HUES64 (cell line): ENCODE measurements around the gene ZBED2.

Experiments
- H3K27ac ChIP-seq: 2 replicates; pipeline ENCODE4 v1.7.0; 2013; ENCODE audit warnings: low read depth, low read length, inconsistent platforms
- H3K27me3 ChIP-seq: 2 replicates; pipeline ENCODE4 v1.6.1; 2013; ENCODE audit warnings: mild to moderate bottlenecking, low read length; ENCODE audit not compliant: insufficient read depth
- H3K36me3 ChIP-seq: 2 replicates; pipeline ENCODE4 v1.6.1; 2013; ENCODE audit warnings: mild to moderate bottlenecking, low read length; ENCODE audit not compliant: insufficient read depth
- H3K4me1 ChIP-seq: 2 replicates; pipeline ENCODE4 v1.6.1; 2013; ENCODE audit warnings: mild to moderate bottlenecking, low read length, moderate library complexity; ENCODE audit not compliant: insufficient read depth
- H3K4me3 ChIP-seq: 2 replicates; pipeline ENCODE4 v1.5.1; 2013; ENCODE audit warnings: mild to moderate bottlenecking, low read length, moderate library complexity
- H3K9ac ChIP-seq: 2 replicates; pipeline ENCODE4 v1.6.1; 2013; ENCODE audit warnings: mild to moderate bottlenecking, low read depth, low read length
- H3K9me3 ChIP-seq: 2 replicates; pipeline ENCODE4 v1.6.1; 2013; ENCODE audit warnings: low read depth, low read length; ENCODE audit not compliant: insufficient read depth
- WGBS: fragments of 150-250, 120-280 bp; methylation state at CpG from one replicate; pipeline ENCODE4 v1.1.7; 2013; ENCODE audit warnings: missing lambda C conversion rate; 5-methylcytosine and 5-hydroxymethylcytosine counted together

Gene ZBED2

GRCh38 chr3:111604119-111604518, 9.0 kb upstream of the ZBED2 start:
- Histone ChIP-seq H3K27me3 (no peaks in the 10 kb centered on the region), H3K27ac (no peak overlapping the region), H3K9me3 (no peaks in the 10 kb centered on the region), H3K9ac (no peak overlapping the region), H3K4me1 (no peaks in the 10 kb centered on the region; the same call in 1 of the 2 replicates), H3K4me3 (no peak overlapping the region), H3K36me3 (no peaks in the 10 kb centered on the region)
- WGBS = 92% methylated on average over 2 of the region's 2 CpGs

- Histone ChIP-seq H3K4me1 (no peaks in the 10 kb centered on the region; the same call in 1 of the 2 replicates), H3K36me3 (no peaks in the 10 kb centered on the region), H3K9me3 (no peaks in the 10 kb centered on the region), H3K27me3 (no peaks in the 10 kb centered on the region), H3K27ac (no peak overlapping the region), H3K9ac (no peak overlapping the region), H3K4me3 (no peak overlapping the region)
- 90% methylated on average over 1 of the region's 1 CpG for WGBS
Observed at GRCh38 chr3:111603679-111604078, 8.5 kb upstream of the ZBED2 start.

GRCh38 chr3:111601810-111602209, 6.7 kb upstream of the ZBED2 start:
- no CpG with 5 or more reads among the region's 4 CpGs for WGBS
- Histone ChIP-seq H3K9ac (no peak overlapping the region), H3K36me3 (no peaks in the 10 kb centered on the region), H3K27me3 (no peaks in the 10 kb centered on the region), H3K27ac (no peak overlapping the region), H3K9me3 (no peaks in the 10 kb centered on the region), H3K4me3 (no peak overlapping the region), H3K4me1 (no peaks in the 10 kb centered on the region)

GRCh38 chr3:111598552-111598951, 3.4 kb upstream of the ZBED2 start:
- Histone ChIP-seq H3K9ac (no peak overlapping the region), H3K9me3 (no peaks in the 10 kb centered on the region), H3K27ac (no peak overlapping the region), H3K4me1 (no peaks in the 10 kb centered on the region), H3K4me3 (no peak overlapping the region), H3K36me3 (no peaks in the 10 kb centered on the region), H3K27me3 (no peaks in the 10 kb centered on the region)
- 88% methylated on average over 2 of the region's 2 CpGs for WGBS

- 94% methylated on average over 1 of the region's 1 CpG for WGBS
- Histone ChIP-seq H3K4me3 (no peak overlapping the region), H3K27me3 (no peaks in the 10 kb centered on the region)
Observed at GRCh38 chr3:111598139-111598538, 3.0 kb upstream of the ZBED2 start.

GRCh38 chr3:111596328-111596727, 1.2 kb upstream of the ZBED2 start:
- no peaks in the 10 kb centered on the region for H3K9me3 ChIP-seq
- 100% methylated on average over 3 of the region's 4 CpGs for WGBS
- no peak overlapping the region for H3K9ac ChIP-seq
- no peak overlapping the region for H3K27ac ChIP-seq
- H3K27me3 ChIP-seq = no peaks in the 10 kb centered on the region
- no peaks in the 10 kb centered on the region for H3K4me1 ChIP-seq
- H3K4me3 ChIP-seq = no peak overlapping the region
- H3K36me3 ChIP-seq = no peaks in the 10 kb centered on the region

More at GRCh38 chr3:111598139-111598538, 3.0 kb upstream of the ZBED2 start:
- Histone ChIP-seq H3K36me3 (no peaks in the 10 kb centered on the region), H3K4me1 (no peaks in the 10 kb centered on the region), H3K27ac (no peak overlapping the region), H3K9me3 (no peaks in the 10 kb centered on the region), H3K9ac (no peak overlapping the region)

GRCh38 chr3:111594781-111595180, 365 bp downstream of the ZBED2 start:
- no peaks in the 10 kb centered on the region for H3K36me3 ChIP-seq
- H3K4me3 ChIP-seq = no peak overlapping the region
- no peak overlapping the region for H3K27ac ChIP-seq
- H3K27me3 ChIP-seq = no peaks in the 10 kb centered on the region
- no peaks in the 10 kb centered on the region for H3K9me3 ChIP-seq
- WGBS = 0% methylated on average over 1 of the region's 1 CpG
- H3K4me1 ChIP-seq = no peaks in the 10 kb centered on the region
- H3K9ac ChIP-seq = no peak overlapping the region

GRCh38 chr3:111594205-111594604, 941 bp downstream of the ZBED2 start:
- H3K9me3 ChIP-seq = no peaks in the 10 kb centered on the region
- H3K4me1 ChIP-seq = no peaks in the 10 kb centered on the region
- H3K4me3 ChIP-seq = no peak overlapping the region
- H3K27me3 ChIP-seq = no peaks in the 10 kb centered on the region
- no peak overlapping the region for H3K27ac ChIP-seq
- H3K36me3 ChIP-seq = no peaks in the 10 kb centered on the region
- WGBS = 92% methylated on average over 1 of the region's 2 CpGs
- H3K9ac ChIP-seq = no peak overlapping the region

- Histone ChIP-seq H3K27me3 (no peaks in the 10 kb centered on the region), H3K4me3 (no peak overlapping the region), H3K36me3 (no peaks in the 10 kb centered on the region), H3K27ac (no peak overlapping the region), H3K4me1 (no peaks in the 10 kb centered on the region), H3K9me3 (no peaks in the 10 kb centered on the region), H3K9ac (no peak overlapping the region)
- WGBS = 93% methylated on average over 9 of the region's 9 CpGs
Observed at GRCh38 chr3:111593666-111594065, 1.5 kb downstream of the ZBED2 start.

GRCh38 chr3:111592936-111593335, 2.2 kb downstream of the ZBED2 start:
- Histone ChIP-seq H3K4me1 (no peaks in the 10 kb centered on the region), H3K4me3 (no peak overlapping the region), H3K36me3 (no peaks in the 10 kb centered on the region), H3K9ac (no peak overlapping the region), H3K27me3 (no peaks in the 10 kb centered on the region), H3K27ac (no peak overlapping the region), H3K9me3 (no peaks in the 10 kb centered on the region)
- 91% methylated on average over 5 of the region's 5 CpGs for WGBS

- Histone ChIP-seq H3K36me3 (no peaks in the 10 kb centered on the region), H3K9me3 (no peaks in the 10 kb centered on the region), H3K4me1 (no peaks in the 10 kb centered on the region), H3K27me3 (no peaks in the 10 kb centered on the region), H3K9ac (no peak overlapping the region), H3K27ac (no peak overlapping the region), H3K4me3 (no peak overlapping the region)
Observed at GRCh38 chr3:111592143-111592542, 3.0 kb downstream of the ZBED2 start.

- H3K9ac ChIP-seq = no peak overlapping the region
- H3K36me3 ChIP-seq = no peaks in the 10 kb centered on the region
- no peaks in the 10 kb centered on the region for H3K4me1 ChIP-seq
- WGBS = 89% methylated on average over 3 of the region's 3 CpGs
- H3K4me3 ChIP-seq = no peak overlapping the region
- no peaks in the 10 kb centered on the region for H3K27me3 ChIP-seq
- no peaks in the 10 kb centered on the region for H3K9me3 ChIP-seq
- no peak overlapping the region for H3K27ac ChIP-seq
Observed at GRCh38 chr3:111591555-111591954, 3.6 kb downstream of the ZBED2 start.
